ENCODE results near the gene GGTLC1. TPM values are rescaled to one million over a fixed set of nuclear protein-coding genes. Genes with fewer than 3 reads are reported as not detected.
A peak's percentile ranks its signal among the peaks of the same experiment; 100 is the strongest.
"Not testable (repeated sequence)": the region's sequence is repeated elsewhere in the genome, so short reads cannot be mapped to it uniquely, and the experiment has no call there.

Gene GGTLC1
- total and polyA plus RNA-seq, 12 donors: 0.38 TPM; not detected in 11

GRCh38 chr20:23995905-23996666, 7.5 kb upstream of the GGTLC1 start:
- intact Hi-C loops (cut with DNase I): loop anchor here in 1 of 2 donors (5.0 to 10.0 kb wide), 2 partner anchors 61 to 329 kb away; no protein-coding TSS in a partner anchor
- peak; percentile 28 to 70 (median 52) for DNase-seq
- WGBS, 4 donors: 44 to 52% (median 49%) methylated on average over 11 of the region's 11 CpGs

GRCh38 chr20:23995291-23995690, 6.7 kb upstream of the GGTLC1 start:
- H3K4me1 ChIP-seq (replicated peaks in 1 of 2); H3K36me3 ChIP-seq (replicated peaks in 1 of 2); H3K9me3 ChIP-seq (replicated peaks in 1 of 3); DNase-seq; H3K4me3 ChIP-seq; H3K27ac ChIP-seq: not testable (repeated sequence)
- H3K27me3 ChIP-seq: peaks cover 15% of the 10 kb centered on the region
- 76 to 93% (median 80%) methylated on average over 3 to 6 of the region's 6 CpGs for WGBS, 4 donors
- intact Hi-C loops (cut with DNase I): loop anchor here in 1 of 2 donors (5.0 to 10.0 kb wide), 2 partner anchors 60 to 328 kb away; no protein-coding TSS in a partner anchor

More at GRCh38 chr20:23995905-23996666, 7.5 kb upstream of the GGTLC1 start:
- Histone ChIP-seq H3K27ac (no peak overlapping the region), H3K36me3 (replicated peaks in 1 of 2) (no peaks in the 10 kb centered on the region), H3K4me1 (replicated peaks in 1 of 2) (no peaks in the 10 kb centered on the region), H3K4me3 (no peak overlapping the region), H3K9me3 (replicated peaks in 1 of 3) (no peaks in the 10 kb centered on the region), H3K27me3 (peaks cover 16% of the 10 kb centered on the region)
- TF ChIP-seq POLR2A (IDR thresholded peaks at IDR 0.05) (no peak), CTCF (IDR thresholded peaks at IDR 0.05) (peak; percentile 30 to 94 (median 69))

GRCh38 chr20:23994001-23994633, 5.5 kb upstream of the GGTLC1 start:
- 82 to 98% (median 86%) methylated on average over 4 to 14 of the region's 14 CpGs for WGBS, 4 donors
- not testable (repeated sequence) for H3K36me3 ChIP-seq (replicated peaks in 1 of 2); H3K4me1 ChIP-seq (replicated peaks in 1 of 2); H3K4me3 ChIP-seq; H3K27ac ChIP-seq; H3K27me3 ChIP-seq; H3K9me3 ChIP-seq (replicated peaks in 1 of 3); DNase-seq
- intact Hi-C loops (cut with DNase I): loop anchor here in 1 of 2 donors (10.0 kb wide), 1 partner anchor 59 kb away; no protein-coding TSS in a partner anchor

- H3K9me3 ChIP-seq (replicated peaks in 1 of 3); H3K27ac ChIP-seq; H3K4me1 ChIP-seq (replicated peaks in 1 of 2); DNase-seq; H3K36me3 ChIP-seq (replicated peaks in 1 of 2); H3K4me3 ChIP-seq; H3K27me3 ChIP-seq: not testable (repeated sequence)
- intact Hi-C loops (cut with DNase I): loop anchor here in 1 of 2 donors (10.0 kb wide), 1 partner anchor 59 kb away; no protein-coding TSS in a partner anchor
- WGBS, 4 donors: 77 to 95% (median 79%) methylated on average over 4 to 12 of the region's 12 CpGs
These were observed 4.9 kb upstream of the GGTLC1 start for GRCh38 chr20:23993440-23993839.

- 79 to 86% (median 85%) methylated on average over 8 to 12 of the region's 12 CpGs for WGBS, 4 donors
- not testable (repeated sequence) for H3K4me3 ChIP-seq; H3K27ac ChIP-seq; H3K27me3 ChIP-seq; DNase-seq; H3K4me1 ChIP-seq (replicated peaks in 1 of 2); H3K36me3 ChIP-seq (replicated peaks in 1 of 2); H3K9me3 ChIP-seq (replicated peaks in 1 of 3)
- intact Hi-C loops (cut with DNase I): loop anchor here in 1 of 2 donors (10.0 kb wide), 1 partner anchor 55 kb away; no protein-coding TSS in a partner anchor
These were observed 1.7 kb upstream of the GGTLC1 start for GRCh38 chr20:23990296-23990695.

- intact Hi-C loops (cut with DNase I): loop anchor here in 1 of 2 donors (10.0 kb wide), 1 partner anchor 356 kb away; no protein-coding TSS in a partner anchor
- H3K27me3 ChIP-seq; H3K36me3 ChIP-seq (replicated peaks in 1 of 2): not testable (repeated sequence)
These were observed 387 bp upstream of the GGTLC1 start for GRCh38 chr20:23988966-23989365.

GRCh38 chr20:23986716-23987115, 1.9 kb downstream of the GGTLC1 start:
- 75 to 93% (median 86%) methylated on average over 1 to 3 of the region's 3 CpGs for WGBS, 4 donors
- not testable (repeated sequence) for H3K4me3 ChIP-seq; DNase-seq; H3K4me1 ChIP-seq (replicated peaks in 1 of 2); H3K27ac ChIP-seq; H3K27me3 ChIP-seq; H3K36me3 ChIP-seq (replicated peaks in 1 of 2); H3K9me3 ChIP-seq (replicated peaks in 1 of 3)
- intact Hi-C loops (cut with DNase I): loop anchor here in 1 of 2 donors (10.0 kb wide), 1 partner anchor 358 kb away; no protein-coding TSS in a partner anchor

More at GRCh38 chr20:23988966-23989365, 387 bp upstream of the GGTLC1 start:
- H3K9me3 ChIP-seq (replicated peaks in 1 of 3); H3K27ac ChIP-seq; DNase-seq; H3K4me1 ChIP-seq (replicated peaks in 1 of 2); H3K4me3 ChIP-seq: not testable (repeated sequence)
- 89 to 94% (median 91%) methylated on average over 3 to 9 of the region's 9 CpGs for WGBS, 4 donors

GRCh38 chr20:23986310-23986709, 2.3 kb downstream of the GGTLC1 start:
- WGBS, 4 donors: 67 to 93% (median 91%) methylated on average over 1 to 14 of the region's 14 CpGs; no CpG with 5 or more reads in 1 of the 4 donors
- not testable (repeated sequence) for H3K4me3 ChIP-seq

GRCh38 chr20:23985790-23986225, 2.8 kb downstream of the GGTLC1 start:
- 85 to 92% (median 88%) methylated on average over 5 to 17 of the region's 17 CpGs for WGBS, 4 donors
- H3K36me3 ChIP-seq (replicated peaks in 1 of 2); H3K27ac ChIP-seq; H3K4me3 ChIP-seq; H3K9me3 ChIP-seq (replicated peaks in 1 of 3); H3K4me1 ChIP-seq (replicated peaks in 1 of 2); H3K27me3 ChIP-seq: not testable (repeated sequence)
- peak in 1 of 7 donors; percentile 13 for DNase-seq
- intact Hi-C loops (cut with DNase I): loop anchor here in 1 of 2 donors (10.0 kb wide), 1 partner anchor 359 kb away; no protein-coding TSS in a partner anchor

More at GRCh38 chr20:23986310-23986709, 2.3 kb downstream of the GGTLC1 start:
- H3K27ac ChIP-seq; H3K27me3 ChIP-seq; H3K36me3 ChIP-seq (replicated peaks in 1 of 2); H3K9me3 ChIP-seq (replicated peaks in 1 of 3); H3K4me1 ChIP-seq (replicated peaks in 1 of 2): not testable (repeated sequence)
- intact Hi-C loops (cut with DNase I): loop anchor here in 1 of 2 donors (10.0 kb wide), 1 partner anchor 358 kb away; no protein-coding TSS in a partner anchor
- DNase-seq: peak in 1 of 7 donors; percentile 27
